ENCODE data around the gene C2orf92.

The C2orf92 gene

DNA sequence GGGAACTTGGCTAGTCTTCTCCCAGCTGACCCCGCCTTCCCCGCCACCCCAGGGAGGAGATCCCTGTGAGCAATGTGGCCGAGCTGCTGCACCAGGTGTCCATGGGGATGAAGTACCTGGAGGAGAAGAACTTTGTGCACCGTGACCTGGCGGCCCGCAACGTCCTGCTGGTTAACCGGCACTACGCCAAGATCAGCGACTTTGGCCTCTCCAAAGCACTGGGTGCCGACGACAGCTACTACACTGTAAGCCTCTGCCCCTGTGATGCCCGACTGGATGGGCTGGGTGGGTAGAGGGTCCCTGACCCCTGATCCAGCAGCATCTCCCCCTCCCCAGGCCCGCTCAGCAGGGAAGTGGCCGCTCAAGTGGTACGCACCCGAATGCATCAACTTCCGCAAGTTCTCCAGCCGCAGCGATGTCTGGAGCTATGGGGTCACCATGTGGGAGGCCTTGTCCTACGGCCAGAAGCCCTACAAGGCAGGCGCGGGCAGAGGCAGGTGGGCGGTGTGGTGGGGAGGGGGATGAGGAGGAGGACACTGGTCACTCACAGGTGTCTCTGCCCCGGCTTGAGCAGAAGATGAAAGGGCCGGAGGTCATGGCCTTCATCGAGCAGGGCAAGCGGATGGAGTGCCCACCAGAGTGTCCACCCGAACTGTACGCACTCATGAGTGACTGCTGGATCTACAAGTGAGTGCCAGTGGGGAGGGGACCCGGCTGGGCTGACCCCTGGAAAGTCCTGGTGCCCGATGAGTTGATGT is 68.1 kb downstream of the C2orf92 start:
- H3K4me3 ChIP-seq (ENCODE audit: low read length): no peak overlapping the region

DNA sequence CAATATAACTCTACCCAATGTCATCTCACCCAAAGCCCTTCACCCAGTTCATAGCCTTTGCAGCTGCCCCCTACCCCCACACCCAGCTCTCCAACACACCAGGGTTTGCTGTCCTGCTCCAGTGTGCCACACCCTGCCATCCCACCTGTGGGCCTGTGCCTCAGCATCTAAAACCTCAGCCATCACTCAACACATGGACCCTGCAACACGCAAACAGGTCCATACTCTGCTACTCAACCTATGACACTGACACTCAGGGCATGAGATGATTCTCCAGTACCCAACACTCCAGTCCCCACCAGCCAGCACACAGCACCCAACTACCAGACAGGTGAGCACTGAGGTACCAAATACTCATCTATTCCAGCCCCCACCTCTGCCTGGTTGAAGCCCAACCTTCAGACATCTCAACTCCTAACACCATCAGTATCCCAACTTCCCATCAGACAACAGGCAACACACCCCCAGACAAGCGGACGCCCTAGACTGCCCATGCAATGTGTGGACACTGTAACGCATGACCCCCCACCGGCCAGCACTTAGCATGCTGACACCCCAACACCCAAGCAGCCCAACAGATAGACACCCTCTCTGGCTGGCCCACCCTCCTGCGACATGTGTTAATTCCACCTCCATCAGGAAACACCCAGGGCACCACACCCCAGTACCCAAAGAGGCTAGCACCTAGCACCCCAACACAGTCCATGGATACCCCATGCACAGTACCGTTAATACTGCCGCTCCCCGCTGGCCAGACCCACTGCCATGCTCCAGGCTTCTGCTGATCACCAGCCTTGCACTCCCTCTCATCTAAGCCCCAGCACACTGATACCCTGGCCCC is 68.9 kb downstream of the C2orf92 start:
- no peak overlapping the region for H3K4me3 ChIP-seq (ENCODE audit: low read length)
- DNase-seq (ENCODE audit: low read depth, low spot score): no peak

More for the DNA sequence above, 68.1 kb downstream of the C2orf92 start:
- DNase-seq (ENCODE audit: low read depth, low spot score): no peak

DNA sequence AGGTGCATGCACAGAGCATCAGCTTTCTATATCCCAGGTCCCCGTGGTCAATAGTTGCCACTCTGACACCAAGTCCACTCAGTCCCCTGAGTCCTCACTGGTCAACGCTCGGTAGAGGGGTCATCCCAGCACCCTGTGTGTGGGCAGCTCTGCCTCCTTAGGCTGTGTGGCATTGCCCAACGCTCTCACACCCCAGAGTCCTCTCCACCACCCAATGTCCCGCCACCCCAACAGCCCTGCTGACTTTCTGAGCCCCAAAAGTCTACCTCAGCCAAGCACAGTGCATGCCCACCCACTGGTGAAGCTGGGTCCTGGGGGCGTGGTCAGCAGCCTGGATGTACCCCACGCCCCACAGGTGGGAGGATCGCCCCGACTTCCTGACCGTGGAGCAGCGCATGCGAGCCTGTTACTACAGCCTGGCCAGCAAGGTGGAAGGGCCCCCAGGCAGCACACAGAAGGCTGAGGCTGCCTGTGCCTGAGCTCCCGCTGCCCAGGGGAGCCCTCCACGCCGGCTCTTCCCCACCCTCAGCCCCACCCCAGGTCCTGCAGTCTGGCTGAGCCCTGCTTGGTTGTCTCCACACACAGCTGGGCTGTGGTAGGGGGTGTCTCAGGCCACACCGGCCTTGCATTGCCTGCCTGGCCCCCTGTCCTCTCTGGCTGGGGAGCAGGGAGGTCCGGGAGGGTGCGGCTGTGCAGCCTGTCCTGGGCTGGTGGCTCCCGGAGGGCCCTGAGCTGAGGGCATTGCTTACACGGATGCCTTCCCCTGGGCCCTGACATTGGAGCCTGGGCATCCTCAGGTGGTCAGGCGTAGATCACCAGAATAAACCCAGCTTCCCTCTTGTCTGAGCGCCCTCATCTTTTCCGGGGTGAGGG is 69.7 kb downstream of the C2orf92 start:
- DNase-seq (ENCODE audit: low read depth, low spot score): no peak
- H3K4me3 ChIP-seq (ENCODE audit: low read length): no peak overlapping the region

DNA sequence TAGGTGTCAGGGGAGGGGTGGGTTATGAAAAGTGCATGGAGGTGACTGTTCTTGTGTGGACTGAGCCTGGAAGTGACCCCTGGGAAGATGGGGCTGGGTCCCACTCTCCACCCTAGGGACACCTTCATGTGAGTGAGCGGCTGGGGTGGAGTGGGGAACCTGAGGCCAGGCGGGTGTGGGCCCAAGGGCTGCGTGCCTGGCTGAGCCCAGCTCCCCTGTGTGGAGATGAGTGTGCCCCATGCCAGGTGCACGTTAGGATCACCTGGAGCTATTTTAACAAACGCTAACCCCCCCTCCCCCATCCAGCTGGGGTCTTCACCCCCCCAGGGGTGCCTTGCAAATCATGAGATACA is 70.4 kb downstream of the C2orf92 start:
- no peak for DNase-seq (ENCODE audit: low read depth, low spot score)
- H3K4me3 ChIP-seq (ENCODE audit: low read length): no peak overlapping the region

DNA sequence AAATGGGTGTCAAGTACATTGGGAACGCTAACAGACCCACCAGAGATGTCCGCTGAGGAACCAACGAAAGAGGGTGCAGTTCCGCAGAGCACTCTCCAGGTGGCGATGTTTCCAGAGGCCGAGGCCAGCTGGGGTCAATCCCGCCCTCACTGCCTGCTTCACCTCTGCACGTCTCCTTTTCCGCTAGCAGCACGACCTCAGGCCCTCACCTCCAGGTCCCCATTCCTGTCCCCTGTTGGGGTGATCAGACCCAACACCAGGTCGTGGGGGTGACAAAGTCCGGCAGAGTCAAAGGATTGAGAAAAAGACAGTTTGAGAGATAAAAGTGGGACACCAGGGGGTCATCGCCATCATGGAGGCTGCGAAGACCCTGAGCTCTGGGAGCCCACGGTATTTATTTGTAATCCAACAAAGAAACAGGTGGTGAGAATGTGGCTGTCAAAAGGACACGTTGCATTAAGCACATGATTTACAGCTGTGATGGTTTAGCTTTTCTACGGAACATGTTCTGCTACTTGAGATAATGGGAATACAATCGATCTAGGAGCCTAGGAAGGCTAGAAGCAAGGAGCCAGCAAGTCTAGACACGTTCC is 71.2 kb downstream of the C2orf92 start:
- DNase-seq (ENCODE audit: low read depth, low spot score): no peak

DNA sequence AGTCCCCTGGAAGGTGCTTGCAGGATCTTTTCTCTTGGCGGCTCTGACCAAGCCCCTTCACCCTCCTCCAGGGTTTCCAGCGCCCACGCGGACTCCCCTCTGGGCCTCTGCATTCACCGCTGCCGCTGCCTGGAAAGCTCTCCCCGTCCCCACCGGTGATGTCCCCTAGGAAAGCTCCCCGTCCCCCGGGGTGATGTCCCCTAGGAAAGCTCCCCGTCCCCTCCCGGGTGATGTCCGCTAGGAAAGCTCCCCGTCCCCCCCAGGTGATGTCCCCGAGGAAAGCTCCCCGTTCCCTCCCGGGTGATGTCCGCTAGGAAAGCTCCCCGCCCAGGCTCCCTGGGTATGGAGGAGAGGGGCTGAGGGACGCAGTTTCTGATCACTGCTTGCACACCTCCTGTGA is 71.7 kb downstream of the C2orf92 start:
- no peak for DNase-seq (ENCODE audit: low read depth, low spot score)
- no peak overlapping the region for H3K4me3 ChIP-seq (ENCODE audit: low read length)

More for the DNA sequence above, 71.2 kb downstream of the C2orf92 start:
- H3K4me3 ChIP-seq (ENCODE audit: low read length): no peak overlapping the region

DNA sequence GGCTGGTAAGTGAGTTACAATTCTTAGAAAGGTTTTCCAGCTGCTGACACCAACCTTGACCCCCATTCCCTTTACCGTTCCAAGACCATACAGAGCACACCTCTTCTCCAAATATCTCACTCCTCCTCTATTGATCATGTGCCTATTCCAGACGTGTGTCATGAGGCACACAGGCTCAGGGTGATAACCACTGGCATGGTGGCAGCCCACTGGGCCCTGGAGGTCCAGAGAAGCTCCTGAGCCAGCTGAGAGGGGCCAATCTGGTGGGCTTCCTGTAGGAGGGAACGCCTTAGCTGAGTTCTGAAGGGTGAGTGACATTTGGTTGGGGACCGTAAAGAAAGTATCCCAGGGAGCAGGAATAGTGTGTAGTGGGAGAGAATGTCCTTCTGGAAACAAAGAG is 72.2 kb downstream of the C2orf92 start:
- no peak for DNase-seq (ENCODE audit: low read depth, low spot score)
- no peak overlapping the region for H3K4me3 ChIP-seq (ENCODE audit: low read length)

DNA sequence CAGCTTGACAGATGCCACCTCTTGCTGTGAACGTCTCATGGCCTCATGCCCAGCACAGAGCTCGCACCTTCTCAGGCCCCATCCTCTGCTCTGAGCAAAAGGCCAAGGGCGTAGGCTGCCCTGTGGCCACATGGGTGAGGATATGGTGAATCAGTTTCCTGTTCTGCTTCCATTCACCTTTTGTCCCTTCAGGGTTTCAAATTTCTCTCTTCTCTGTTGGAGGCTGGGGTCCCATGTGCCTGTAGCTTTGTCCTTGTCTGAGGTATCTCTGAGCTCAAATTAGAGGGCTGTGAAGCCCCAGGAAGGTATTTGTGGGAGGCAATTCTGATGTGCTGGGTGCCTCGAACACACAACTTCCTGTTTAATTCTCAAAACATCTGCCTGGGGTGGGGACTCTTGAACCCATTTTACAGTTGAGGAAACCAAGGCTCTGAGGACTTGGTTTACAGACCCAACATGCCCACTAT is 72.9 kb downstream of the C2orf92 start:
- no peak for DNase-seq (ENCODE audit: low read depth, low spot score)
- H3K4me3 ChIP-seq (ENCODE audit: low read length): no peak overlapping the region

DNA sequence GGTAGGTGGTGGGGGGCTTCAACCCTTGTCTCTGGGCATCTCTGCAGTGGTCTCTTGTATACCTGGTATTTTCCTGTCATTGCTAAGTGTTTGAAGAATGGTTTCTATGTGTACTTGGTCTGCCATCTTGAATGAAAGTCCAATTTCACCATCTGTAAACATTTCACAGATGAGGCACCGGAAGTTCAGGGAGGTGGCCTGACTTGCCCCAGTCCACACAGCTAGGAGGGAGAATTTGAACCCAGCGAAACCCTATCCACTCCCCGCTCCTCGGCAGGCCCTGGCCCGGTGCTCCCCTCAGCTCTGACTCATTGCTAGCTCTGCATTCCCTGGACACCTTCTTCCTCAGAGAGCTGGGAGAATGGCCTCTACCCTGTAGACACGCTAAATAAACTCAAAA is 74.4 kb downstream of the C2orf92 start:
- no peak for DNase-seq (ENCODE audit: low read depth, low spot score)
- no peak overlapping the region for H3K4me3 ChIP-seq (ENCODE audit: low read length)

DNA sequence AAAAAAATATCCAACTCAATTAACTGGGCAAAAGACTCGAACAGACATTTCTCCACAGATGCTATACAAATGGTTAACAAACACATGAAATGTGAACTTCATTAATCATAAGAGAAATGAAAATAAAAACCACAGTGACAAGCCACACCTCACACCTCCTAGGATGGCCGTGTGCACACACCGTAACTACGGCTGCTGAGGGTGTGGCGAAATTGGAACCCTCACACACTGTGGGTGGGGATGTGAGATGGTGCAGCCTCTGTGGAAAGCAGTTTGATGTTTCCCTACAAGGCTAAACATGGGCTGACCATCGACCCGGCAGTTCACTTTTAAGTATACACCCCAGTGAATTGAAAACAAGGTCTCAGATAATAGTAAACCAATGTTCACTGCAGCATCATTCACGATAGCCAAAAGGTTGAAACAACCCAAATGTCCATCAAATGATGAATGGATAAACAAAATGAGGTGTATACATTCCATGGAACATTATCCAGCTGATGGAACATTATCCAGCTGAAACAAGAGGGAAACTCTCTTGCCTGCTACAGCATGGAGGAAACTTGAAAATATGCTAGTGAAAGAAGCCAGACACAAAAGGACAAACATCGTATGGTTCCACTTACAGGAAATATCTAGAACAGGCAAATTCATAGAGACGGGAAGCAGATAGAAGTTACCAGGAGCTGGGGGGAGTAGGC is 76.1 kb downstream of the C2orf92 start:
- DNase-seq (ENCODE audit: low read depth, low spot score): no peak

DNA sequence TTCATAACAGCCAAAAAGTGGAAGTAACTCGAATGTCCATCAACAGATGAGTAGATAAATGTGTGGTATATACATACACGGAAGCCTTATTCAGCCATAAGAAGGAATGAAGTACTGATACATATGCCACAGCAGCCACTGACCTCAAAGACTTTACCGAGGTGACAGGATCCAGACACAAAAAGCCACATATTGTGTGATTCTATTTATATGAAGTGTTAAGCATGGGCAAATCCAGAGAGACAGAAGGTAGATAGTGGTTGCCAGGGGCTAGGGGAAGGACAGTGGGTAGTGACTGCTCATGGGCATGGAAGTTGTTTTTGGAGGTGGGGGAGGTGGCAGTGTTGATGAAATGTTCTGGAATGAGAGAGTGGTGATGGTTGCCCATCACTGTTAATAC is 77.8 kb downstream of the C2orf92 start:
- H3K4me3 ChIP-seq (ENCODE audit: low read length): no peak overlapping the region
- DNase-seq (ENCODE audit: low read depth, low spot score): no peak

More for the DNA sequence above, 76.1 kb downstream of the C2orf92 start:
- H3K4me3 ChIP-seq (ENCODE audit: low read length): no peak overlapping the region

DNA sequence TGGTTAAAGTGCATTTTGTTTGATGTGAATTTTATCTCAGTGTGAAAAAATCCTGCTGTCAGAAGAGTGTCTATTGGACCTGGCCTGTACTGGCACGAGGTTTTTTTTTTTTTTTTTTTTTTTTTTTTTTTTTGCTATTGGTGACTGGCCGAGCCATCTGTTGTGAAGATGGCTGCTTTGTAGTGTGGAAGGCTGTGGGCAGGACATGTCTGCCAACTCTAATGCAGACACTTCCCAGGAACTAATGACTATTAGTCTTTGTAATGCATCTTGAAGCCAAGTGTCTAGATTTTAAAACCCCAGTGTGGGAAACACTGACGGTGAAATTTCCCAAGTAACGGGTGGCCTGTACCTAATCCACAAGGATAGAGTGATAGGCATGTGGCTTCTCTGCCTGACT is 78.2 kb downstream of the C2orf92 start:
- no peak for DNase-seq (ENCODE audit: low read depth, low spot score)
- H3K4me3 ChIP-seq (ENCODE audit: low read length): no peak overlapping the region

DNA sequence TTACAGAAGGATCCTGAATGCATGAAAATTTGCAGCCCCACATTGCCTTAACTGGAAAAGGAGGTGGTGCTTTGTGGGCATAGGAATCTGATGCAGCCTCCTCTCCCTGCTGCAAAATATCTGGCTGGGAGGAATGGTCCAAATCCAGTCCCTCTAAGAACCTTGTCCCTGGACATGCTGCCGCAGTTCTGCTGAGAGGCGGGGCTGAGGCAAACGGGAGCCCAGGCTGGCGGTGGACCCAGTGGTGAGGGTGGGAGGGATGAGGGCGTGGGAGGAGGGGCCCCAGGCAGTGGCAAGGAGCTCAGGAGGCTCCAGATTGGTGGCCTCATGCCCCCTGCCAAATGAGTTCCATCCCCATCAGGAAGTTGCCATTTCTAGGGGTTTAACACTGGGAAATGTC is 80.1 kb downstream of the C2orf92 start:
- no peak overlapping the region for H3K4me3 ChIP-seq (ENCODE audit: low read length)
- no peak for DNase-seq (ENCODE audit: low read depth, low spot score)

DNA sequence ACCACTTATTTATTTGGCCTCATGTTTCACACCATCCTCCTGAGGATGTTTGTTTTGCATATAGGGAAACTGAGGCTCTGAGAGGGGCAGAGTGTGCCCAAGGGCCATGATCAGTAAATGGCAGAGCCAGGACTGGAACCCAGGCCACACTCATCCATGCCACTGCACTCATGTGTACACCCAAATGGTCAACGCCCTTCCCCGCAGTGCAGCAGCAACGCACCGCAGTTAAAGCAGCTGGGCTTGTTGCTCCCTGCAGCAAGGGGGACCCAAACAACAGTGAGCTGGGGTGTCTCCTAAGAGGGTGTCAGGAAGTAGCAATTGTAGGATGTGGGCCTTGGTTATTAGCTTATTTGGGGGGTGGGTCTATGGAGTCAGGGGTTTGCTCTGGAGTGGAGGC is 80.5 kb downstream of the C2orf92 start:
- DNase-seq (ENCODE audit: low read depth, low spot score): no peak
- H3K4me3 ChIP-seq (ENCODE audit: low read length): no peak overlapping the region

DNA sequence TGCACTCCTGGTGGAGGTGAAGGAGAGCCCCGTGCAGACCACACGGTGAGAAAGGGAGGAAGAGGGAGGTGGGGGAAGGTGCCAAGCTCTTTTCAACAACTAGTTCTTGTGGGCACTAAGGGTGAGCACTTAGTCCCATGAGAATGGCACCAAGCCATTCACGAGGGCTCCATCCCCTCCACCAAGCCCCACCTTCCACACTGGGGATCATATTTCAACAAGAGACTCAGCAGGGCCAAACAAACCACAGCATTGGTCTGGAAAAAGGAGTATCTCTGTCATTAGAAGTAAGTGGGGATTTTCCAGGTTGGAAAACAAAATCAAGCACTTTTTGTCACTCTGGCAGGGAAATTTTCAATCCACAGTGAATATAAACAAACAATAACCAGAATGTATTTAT is 82.2 kb downstream of the C2orf92 start:
- H3K4me3 ChIP-seq (ENCODE audit: low read length): no peak overlapping the region
- no peak for DNase-seq (ENCODE audit: low read depth, low spot score)

Data from Jurkat, Clone E6-1 (cell line).